ENCODE measurements around the gene RSRC1.

- TF ChIP-seq CTCF (conservative IDR thresholded peaks at IDR 0.05): no peak
- TF ChIP-seq EZH2 (IDR thresholded peaks at IDR 0.05; ENCODE audit: low read depth): no peak
These were observed 346.2 kb downstream of the RSRC1 start for GRCh38 chr3:158456114-158456513.

Data from PC-9 (cell line).